GM12875 (cell line): ENCODE measurements around the gene PEX16.

Experiments
- H3K4me3 ChIP-seq: one replicate; pipeline ENCODE4 v1.5.1; 2011; ENCODE audit warnings: low read depth, low read length, control low read depth
- TF ChIP-seq, protein P1 (sequence below): IDR thresholded peaks from 2 replicates; pipeline ENCODE4 v1.5.1; 2011; ENCODE audit warnings: low read depth, mild to moderate bottlenecking, control low read depth, inconsistent platforms, low read length, moderate library complexity, borderline replicate concordance; ENCODE audit not compliant: insufficient read depth

The PEX16 gene

DNA sequence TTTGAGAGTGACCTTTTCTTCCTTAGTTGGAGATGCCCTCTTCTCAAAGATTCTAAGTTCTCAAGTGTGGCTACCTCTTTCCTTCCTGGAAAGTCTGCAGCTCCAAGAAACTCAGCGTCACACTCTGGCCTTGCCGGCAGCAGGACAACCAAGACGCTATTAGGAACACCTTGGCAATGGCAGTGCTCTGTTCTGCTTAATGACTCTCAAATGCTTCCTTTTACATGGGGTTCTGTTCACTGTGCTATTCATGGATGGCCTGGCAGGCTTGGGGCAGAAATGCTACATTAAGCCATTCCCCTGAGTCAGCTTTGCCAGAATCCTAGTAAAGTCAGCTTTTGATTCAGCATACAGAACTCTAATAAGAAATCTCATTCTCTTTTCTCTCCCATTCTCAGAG, 30.7 kb upstream of the PEX16 start:
- TF ChIP-seq, protein P1, sequence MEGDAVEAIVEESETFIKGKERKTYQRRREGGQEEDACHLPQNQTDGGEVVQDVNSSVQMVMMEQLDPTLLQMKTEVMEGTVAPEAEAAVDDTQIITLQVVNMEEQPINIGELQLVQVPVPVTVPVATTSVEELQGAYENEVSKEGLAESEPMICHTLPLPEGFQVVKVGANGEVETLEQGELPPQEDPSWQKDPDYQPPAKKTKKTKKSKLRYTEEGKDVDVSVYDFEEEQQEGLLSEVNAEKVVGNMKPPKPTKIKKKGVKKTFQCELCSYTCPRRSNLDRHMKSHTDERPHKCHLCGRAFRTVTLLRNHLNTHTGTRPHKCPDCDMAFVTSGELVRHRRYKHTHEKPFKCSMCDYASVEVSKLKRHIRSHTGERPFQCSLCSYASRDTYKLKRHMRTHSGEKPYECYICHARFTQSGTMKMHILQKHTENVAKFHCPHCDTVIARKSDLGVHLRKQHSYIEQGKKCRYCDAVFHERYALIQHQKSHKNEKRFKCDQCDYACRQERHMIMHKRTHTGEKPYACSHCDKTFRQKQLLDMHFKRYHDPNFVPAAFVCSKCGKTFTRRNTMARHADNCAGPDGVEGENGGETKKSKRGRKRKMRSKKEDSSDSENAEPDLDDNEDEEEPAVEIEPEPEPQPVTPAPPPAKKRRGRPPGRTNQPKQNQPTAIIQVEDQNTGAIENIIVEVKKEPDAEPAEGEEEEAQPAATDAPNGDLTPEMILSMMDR, result no peak
- no peak overlapping the region for H3K4me3 ChIP-seq

DNA sequence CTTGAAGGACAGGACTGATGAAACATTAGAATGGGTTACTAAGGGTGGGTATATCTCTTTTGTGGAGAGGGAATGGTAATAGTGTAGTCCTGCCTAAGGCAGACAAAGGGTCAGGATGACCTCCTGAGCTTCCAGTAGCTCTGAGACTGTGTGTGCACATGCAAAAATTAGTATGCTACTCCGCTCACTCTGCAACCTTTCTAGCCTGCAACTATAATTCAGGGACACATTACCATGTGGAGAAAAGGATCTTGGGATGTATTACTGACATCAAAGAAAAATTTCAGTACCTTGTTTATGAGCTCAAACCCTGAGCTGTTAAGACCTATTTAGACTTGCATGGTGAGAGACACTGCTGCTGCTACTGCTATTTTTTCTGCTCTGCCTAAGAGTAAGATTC, 30.2 kb upstream of the PEX16 start:
- H3K4me3 ChIP-seq, result no peak overlapping the region
- TF ChIP-seq, protein P1, result no peak

DNA sequence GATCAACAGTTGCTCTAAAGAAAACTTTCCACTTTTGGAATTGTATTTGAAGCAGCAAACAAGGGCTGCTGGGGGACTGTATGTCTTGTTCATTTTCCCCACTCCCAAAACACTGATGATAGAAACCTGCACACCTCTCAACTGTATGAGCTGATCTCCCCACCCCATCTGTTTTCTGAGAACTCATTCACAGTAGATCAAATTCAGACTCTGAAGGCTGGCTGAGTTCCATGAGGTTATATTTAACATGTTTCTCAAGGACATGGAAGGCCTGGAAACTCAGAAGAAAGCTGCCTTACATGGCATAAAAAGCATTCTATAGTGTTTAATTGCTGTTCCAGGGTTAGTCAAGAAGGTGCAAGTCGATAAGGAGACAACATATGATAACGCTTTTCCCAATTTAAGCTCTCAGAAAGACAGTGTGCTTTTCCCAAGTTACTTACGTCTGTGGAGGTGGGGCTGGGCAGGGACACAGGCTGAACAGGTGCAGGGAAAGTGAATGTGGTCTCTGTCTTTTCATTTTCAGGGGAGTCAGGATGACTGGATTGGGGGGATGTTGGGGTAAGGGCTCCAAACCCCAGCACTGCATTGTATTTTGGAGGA, 27.8 kb upstream of the PEX16 start:
- TF ChIP-seq, protein P1, result no peak

DNA sequence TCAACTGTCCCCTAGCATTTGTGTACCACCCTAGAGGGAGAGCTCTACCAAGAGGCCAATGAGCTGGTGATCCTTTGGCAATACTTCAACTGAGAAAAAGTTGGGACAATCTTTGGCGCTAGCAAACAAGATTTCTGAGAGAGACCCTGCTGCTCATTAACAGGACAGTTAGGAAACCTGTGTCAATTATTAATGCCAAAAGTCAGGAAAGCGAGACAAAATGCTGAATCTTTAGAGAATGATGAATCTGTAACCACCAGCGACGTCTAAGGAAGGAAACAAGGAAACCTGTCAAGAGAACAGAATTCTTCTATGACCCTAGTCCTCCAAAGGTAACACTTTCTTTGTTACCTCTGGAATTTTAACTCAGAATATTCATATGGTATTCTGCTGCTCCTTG, 24.7 kb upstream of the PEX16 start:
- no peak overlapping the region for H3K4me3 ChIP-seq
- TF ChIP-seq, protein P1, result no peak

More for the DNA sequence above, 27.8 kb upstream of the PEX16 start:
- no peak overlapping the region for H3K4me3 ChIP-seq

DNA sequence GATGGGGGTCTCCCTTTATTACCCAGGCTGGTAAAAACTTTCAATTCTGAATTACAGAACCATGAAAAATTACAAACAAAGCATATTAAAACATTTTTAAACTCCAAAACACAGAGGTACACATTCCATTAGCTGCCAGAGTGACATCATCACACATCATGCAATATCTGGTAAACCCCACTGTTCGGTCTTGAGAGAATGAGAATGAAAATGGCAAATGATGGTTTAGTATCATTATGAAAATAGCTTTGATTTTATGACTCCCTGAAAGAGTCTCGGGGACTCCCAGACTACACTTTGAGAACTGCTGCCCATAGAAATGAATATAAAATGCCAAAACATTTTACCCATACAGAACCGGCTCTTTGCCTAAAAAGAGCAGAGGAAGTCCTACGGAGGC, 23.6 kb upstream of the PEX16 start:
- TF ChIP-seq, protein P1, result no peak
- H3K4me3 ChIP-seq, result no peak overlapping the region

DNA sequence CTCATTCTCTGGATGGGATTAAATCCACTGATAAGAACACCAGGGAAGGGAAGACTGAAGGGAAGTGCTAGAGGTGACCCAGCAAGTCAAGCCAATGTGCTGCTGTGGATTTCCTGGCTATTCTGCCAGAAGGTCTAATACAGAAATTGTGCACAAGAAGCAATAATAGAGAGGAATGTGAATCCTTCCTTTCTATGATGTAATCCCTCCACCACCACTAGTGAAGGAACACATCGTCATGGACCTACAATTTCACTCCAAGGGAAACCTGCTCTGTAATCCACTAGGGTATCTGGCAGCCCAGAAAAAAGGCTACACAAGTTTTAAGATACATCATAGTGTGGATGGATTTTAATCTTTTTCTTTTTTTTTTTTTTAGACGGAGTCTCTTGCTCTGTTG, 22.2 kb upstream of the PEX16 start:
- TF ChIP-seq, protein P1, result no peak
- no peak overlapping the region for H3K4me3 ChIP-seq

DNA sequence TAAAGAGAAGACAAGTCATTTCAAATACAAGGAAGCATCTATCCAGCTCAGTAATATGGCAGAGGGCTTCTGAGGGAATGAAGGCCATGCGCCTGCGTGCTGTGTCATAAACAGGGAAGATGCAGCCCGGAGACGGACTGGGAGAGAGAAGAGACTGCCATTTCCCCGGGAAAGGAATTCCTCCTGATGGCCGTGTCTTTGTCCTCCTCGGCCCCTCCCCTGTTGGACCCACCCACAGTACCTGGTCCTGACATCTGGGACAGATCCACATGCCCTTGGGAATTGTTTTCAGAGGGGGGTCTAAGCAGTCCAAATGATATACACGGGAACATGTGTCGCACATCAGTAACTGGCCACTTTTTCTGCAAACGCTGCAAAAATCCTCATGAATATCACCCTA, 20.2 kb upstream of the PEX16 start:
- H3K4me3 ChIP-seq, result no peak overlapping the region
- TF ChIP-seq, protein P1, result no peak
